T-helper 17 cell (primary cell): ENCODE results near the gene RASAL2. TPM values are rescaled to one million over a fixed set of nuclear protein-coding genes. Genes with fewer than 3 reads are reported as not detected.

Source experiments
- ATAC-seq: fragments of 150-1000 bp; cut with Tn5 transposase; 2 replicates; pipeline ENCODE4 v1.10.0; 2021; ENCODE audit warnings: mild to moderate bottlenecking, moderate library complexity
- DNase-seq, 3 donors: peaks; one replicate each; pipeline versions ENCODE4 v3.0.0 to v3.0.0-alpha.2; 2020 to 2021
- H3K9me3 ChIP-seq: one replicate; pipeline ENCODE4 v1.7.0; 2013; ENCODE audit warnings: low read length, mild to moderate bottlenecking; ENCODE audit not compliant: control insufficient read depth, poor library complexity, severe bottlenecking
- H3K27ac Mint-ChIP-seq: one replicate; pipeline ENCODE4 v1.8.0; 2022; ENCODE audit warnings: mild to moderate bottlenecking, moderate library complexity, mixed read lengths
- H3K27me3 Mint-ChIP-seq: one replicate; pipeline ENCODE4 v1.8.0; 2022; ENCODE audit warnings: mixed read lengths
- H3K36me3 Mint-ChIP-seq: one replicate; pipeline ENCODE4 v1.8.0; 2022; ENCODE audit warnings: low read depth, mixed read lengths
- H3K4me1 Mint-ChIP-seq: one replicate; pipeline ENCODE4 v1.8.0; 2022; ENCODE audit warnings: mild to moderate bottlenecking, mixed read lengths
- H3K4me3 Mint-ChIP-seq: one replicate; pipeline ENCODE4 v1.8.0; 2022; ENCODE audit warnings: mild to moderate bottlenecking, moderate library complexity, mixed read lengths
- total RNA-seq, 4 donors: library from RNA in 2 of 4; stranded (reverse) in 2 of 4; gene quantifications; one replicate each; pipeline ENCODE4 v1.2.3 and lab custom pipeline; 2022 to 2026

Gene RASAL2
- total RNA-seq, 2 donors from 2014 or later = 0.07 to 0.29 TPM

GRCh38 chr1:178209935-178210334 is 116.0 kb downstream of the RASAL2 start:
- ATAC-seq = no peak
- H3K9me3 ChIP-seq = no peaks in the 10 kb centered on the region
- Mint-ChIP-seq H3K4me3 (no peak overlapping the region), H3K27ac (no peak overlapping the region), H3K36me3 (no peaks in the 10 kb centered on the region), H3K4me1 (no peaks in the 10 kb centered on the region), H3K27me3 (no peaks in the 10 kb centered on the region)
- no peak for DNase-seq

GRCh38 chr1:178218550-178218949 is 124.6 kb downstream of the RASAL2 start:
- no peak overlapping the region for H3K4me3 Mint-ChIP-seq
- H3K9me3 ChIP-seq = no peaks in the 10 kb centered on the region
- H3K27me3 Mint-ChIP-seq = no peaks in the 10 kb centered on the region
- H3K4me1 Mint-ChIP-seq = no peaks in the 10 kb centered on the region
- H3K27ac Mint-ChIP-seq = no peak overlapping the region
- no peak for DNase-seq
- no peak for ATAC-seq
- no peaks in the 10 kb centered on the region for H3K36me3 Mint-ChIP-seq

- Mint-ChIP-seq H3K27me3 (no peaks in the 10 kb centered on the region), H3K36me3 (no peaks in the 10 kb centered on the region), H3K4me1 (no peaks in the 10 kb centered on the region), H3K4me3 (no peak overlapping the region), H3K27ac (no peak overlapping the region)
- no peaks in the 10 kb centered on the region for H3K9me3 ChIP-seq
- no peak for ATAC-seq
- no peak for DNase-seq
Observed at GRCh38 chr1:178220094-178220493, 126.2 kb downstream of the RASAL2 start.

GRCh38 chr1:178223289-178223688 is 129.4 kb downstream of the RASAL2 start:
- Mint-ChIP-seq H3K27ac (no peak overlapping the region), H3K27me3 (no peaks in the 10 kb centered on the region), H3K4me3 (no peak overlapping the region), H3K36me3 (no peaks in the 10 kb centered on the region), H3K4me1 (no peaks in the 10 kb centered on the region)
- no peaks in the 10 kb centered on the region for H3K9me3 ChIP-seq
- ATAC-seq (no peak), DNase-seq (no peak)

GRCh38 chr1:178224358-178224757 is 130.5 kb downstream of the RASAL2 start:
- H3K9me3 ChIP-seq = no peaks in the 10 kb centered on the region
- Mint-ChIP-seq H3K4me3 (no peak overlapping the region), H3K27me3 (no peaks in the 10 kb centered on the region), H3K27ac (no peak overlapping the region), H3K4me1 (no peaks in the 10 kb centered on the region), H3K36me3 (no peaks in the 10 kb centered on the region)
- ATAC-seq (no peak), DNase-seq (no peak)

GRCh38 chr1:178230881-178231409 is 137.0 kb downstream of the RASAL2 start:
- H3K4me3 Mint-ChIP-seq = no peak overlapping the region

GRCh38 chr1:178232108-178232507 is 138.2 kb downstream of the RASAL2 start:
- H3K9me3 ChIP-seq = no peaks in the 10 kb centered on the region
- Mint-ChIP-seq H3K27me3 (no peaks in the 10 kb centered on the region), H3K4me1 (no peaks in the 10 kb centered on the region), H3K36me3 (no peaks in the 10 kb centered on the region), H3K27ac (no peak overlapping the region), H3K4me3 (no peak overlapping the region)
- ATAC-seq = no peak
- DNase-seq = no peak

More at GRCh38 chr1:178230881-178231409, 137.0 kb downstream of the RASAL2 start:
- H3K4me1 Mint-ChIP-seq = no peaks in the 10 kb centered on the region
- H3K9me3 ChIP-seq = no peaks in the 10 kb centered on the region
- ATAC-seq (no peak), DNase-seq (no peak)
- H3K27me3 Mint-ChIP-seq = no peaks in the 10 kb centered on the region
- H3K27ac Mint-ChIP-seq = no peak overlapping the region
- no peaks in the 10 kb centered on the region for H3K36me3 Mint-ChIP-seq

GRCh38 chr1:178232949-178233348 is 139.0 kb downstream of the RASAL2 start:
- no peak overlapping the region for H3K27ac Mint-ChIP-seq
- H3K27me3 Mint-ChIP-seq = no peaks in the 10 kb centered on the region
- no peak overlapping the region for H3K4me3 Mint-ChIP-seq
- DNase-seq (no peak), ATAC-seq (no peak)
- no peaks in the 10 kb centered on the region for H3K9me3 ChIP-seq
- no peaks in the 10 kb centered on the region for H3K36me3 Mint-ChIP-seq
- H3K4me1 Mint-ChIP-seq = no peaks in the 10 kb centered on the region

- no peaks in the 10 kb centered on the region for H3K27me3 Mint-ChIP-seq
- no peak for ATAC-seq
Observed at GRCh38 chr1:178237121-178237520, 143.2 kb downstream of the RASAL2 start.

GRCh38 chr1:178238722-178239510 is 145.0 kb downstream of the RASAL2 start:
- no peaks in the 10 kb centered on the region for H3K4me1 Mint-ChIP-seq
- no peak overlapping the region for H3K27ac Mint-ChIP-seq
- no peaks in the 10 kb centered on the region for H3K36me3 Mint-ChIP-seq
- H3K9me3 ChIP-seq = no peaks in the 10 kb centered on the region
- ATAC-seq = no peak
- DNase-seq = no peak
- no peaks in the 10 kb centered on the region for H3K27me3 Mint-ChIP-seq
- no peak overlapping the region for H3K4me3 Mint-ChIP-seq

More at GRCh38 chr1:178237121-178237520, 143.2 kb downstream of the RASAL2 start:
- Mint-ChIP-seq H3K27ac (no peak overlapping the region), H3K4me3 (no peak overlapping the region), H3K36me3 (no peaks in the 10 kb centered on the region), H3K4me1 (no peaks in the 10 kb centered on the region)
- DNase-seq = no peak
- no peaks in the 10 kb centered on the region for H3K9me3 ChIP-seq

GRCh38 chr1:178241057-178241456 is 147.2 kb downstream of the RASAL2 start:
- H3K27ac Mint-ChIP-seq = no peak overlapping the region
- no peaks in the 10 kb centered on the region for H3K9me3 ChIP-seq
- no peaks in the 10 kb centered on the region for H3K27me3 Mint-ChIP-seq
- no peaks in the 10 kb centered on the region for H3K36me3 Mint-ChIP-seq
- DNase-seq (no peak), ATAC-seq (no peak)
- no peaks in the 10 kb centered on the region for H3K4me1 Mint-ChIP-seq
- no peak overlapping the region for H3K4me3 Mint-ChIP-seq

GRCh38 chr1:178241837-178242236 is 147.9 kb downstream of the RASAL2 start:
- no peak overlapping the region for H3K4me3 Mint-ChIP-seq
- no peak for ATAC-seq
- no peaks in the 10 kb centered on the region for H3K27me3 Mint-ChIP-seq
- no peak overlapping the region for H3K27ac Mint-ChIP-seq
- H3K4me1 Mint-ChIP-seq = no peaks in the 10 kb centered on the region
- H3K9me3 ChIP-seq = no peaks in the 10 kb centered on the region
- DNase-seq = no peak
- no peaks in the 10 kb centered on the region for H3K36me3 Mint-ChIP-seq

- Mint-ChIP-seq H3K4me3 (no peak overlapping the region), H3K27ac (no peak overlapping the region), H3K36me3 (no peaks in the 10 kb centered on the region), H3K4me1 (no peaks in the 10 kb centered on the region), H3K27me3 (no peaks in the 10 kb centered on the region)
- DNase-seq (no peak), ATAC-seq (no peak)
- H3K9me3 ChIP-seq = no peaks in the 10 kb centered on the region
Observed at GRCh38 chr1:178243119-178243518, 149.2 kb downstream of the RASAL2 start.

- no peak overlapping the region for H3K4me3 Mint-ChIP-seq
- no peaks in the 10 kb centered on the region for H3K27me3 Mint-ChIP-seq
- DNase-seq = no peak
- H3K36me3 Mint-ChIP-seq = no peaks in the 10 kb centered on the region
- H3K9me3 ChIP-seq = no peaks in the 10 kb centered on the region
- H3K27ac Mint-ChIP-seq = no peak overlapping the region
- ATAC-seq = no peak
- no peaks in the 10 kb centered on the region for H3K4me1 Mint-ChIP-seq
Observed at GRCh38 chr1:178243890-178244289, 150.0 kb downstream of the RASAL2 start.
